Measurements from ENCODE around the gene RIC3.

GRCh38 chr11:8100158-8100557 is 68.7 kb downstream of the RIC3 start:
- TF ChIP-seq CTCF (IDR thresholded peaks at IDR 0.05; ENCODE audit: poor library complexity) (no peak), EZH2phosphoT487 (IDR thresholded peaks at IDR 0.05; ENCODE audit: low read depth, severe bottlenecking, unreplicated experiment) (no peak), EZH2 (IDR thresholded peaks at IDR 0.05; ENCODE audit: borderline replicate concordance) (no peak)
